ENCODE measurements around the gene PTPRG.

Gene PTPRG

DNA sequence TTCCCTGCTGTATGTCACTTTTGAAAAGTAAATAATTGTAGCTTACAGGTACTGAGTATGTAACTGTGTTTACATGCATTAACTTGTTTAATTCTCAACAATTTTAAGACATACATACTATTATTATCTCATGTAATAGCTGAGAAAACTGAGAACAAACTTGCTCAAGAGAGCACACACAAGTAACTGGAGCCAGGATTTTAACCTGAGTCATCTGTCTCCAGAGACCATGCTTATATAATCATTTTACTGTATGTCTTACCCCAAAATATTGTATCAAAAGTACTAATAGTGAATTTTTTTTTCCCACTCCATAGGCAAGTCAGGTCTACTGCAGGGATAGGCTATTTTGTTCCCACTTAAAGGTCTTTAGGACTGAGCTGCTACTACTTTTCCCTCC lies 716.6 kb downstream of the PTPRG start:
- DNase-seq (ENCODE audit: low spot score), result no peak

- no peak for DNase-seq (ENCODE audit: low spot score)
Observed at GRCh38 chr3:62281726-62282125, 720.4 kb downstream of the PTPRG start.

DNA sequence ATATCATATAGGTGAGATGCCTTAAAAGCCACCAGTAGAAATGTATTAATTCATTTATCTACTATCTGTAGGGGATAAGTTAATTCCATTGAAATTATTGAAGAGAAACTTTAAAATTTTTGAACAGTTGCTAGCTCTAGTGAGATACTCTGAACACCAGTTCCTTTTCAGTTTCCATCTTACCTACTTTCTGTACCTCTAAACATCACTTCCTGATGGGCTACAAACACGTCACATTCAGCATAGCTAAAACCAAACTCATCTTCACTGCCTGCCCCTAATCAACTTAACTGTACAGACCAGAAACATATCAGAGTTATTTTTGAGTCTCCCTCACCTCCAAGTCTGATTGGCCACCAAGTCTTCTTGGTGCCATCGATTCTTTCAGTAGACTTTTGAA lies 723.1 kb downstream of the PTPRG start:
- DNase-seq (ENCODE audit: low spot score), result no peak

GRCh38 chr3:62287392-62287927 lies 726.1 kb downstream of the PTPRG start:
- DNase-seq (ENCODE audit: low spot score), result no peak

DNA sequence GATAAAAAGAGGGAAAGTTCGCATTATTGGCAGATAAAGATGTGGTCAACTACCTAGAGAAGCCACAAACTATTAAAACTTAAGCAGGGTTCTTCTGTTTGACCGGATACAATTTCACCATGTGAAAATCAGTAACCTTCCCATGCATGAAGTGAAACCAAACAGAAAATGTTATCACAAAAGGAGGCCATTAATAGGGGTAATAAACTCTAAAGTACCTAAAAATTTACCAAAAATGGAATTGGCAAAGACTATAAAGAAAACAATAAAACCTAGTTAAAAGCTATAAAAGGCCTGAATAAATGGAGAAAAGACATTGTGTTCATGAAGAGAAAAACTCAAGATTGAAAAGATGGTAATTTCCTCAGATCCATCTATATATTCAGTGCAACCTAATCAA lies 728.6 kb downstream of the PTPRG start:
- no peak for DNase-seq (ENCODE audit: low spot score)

DNA sequence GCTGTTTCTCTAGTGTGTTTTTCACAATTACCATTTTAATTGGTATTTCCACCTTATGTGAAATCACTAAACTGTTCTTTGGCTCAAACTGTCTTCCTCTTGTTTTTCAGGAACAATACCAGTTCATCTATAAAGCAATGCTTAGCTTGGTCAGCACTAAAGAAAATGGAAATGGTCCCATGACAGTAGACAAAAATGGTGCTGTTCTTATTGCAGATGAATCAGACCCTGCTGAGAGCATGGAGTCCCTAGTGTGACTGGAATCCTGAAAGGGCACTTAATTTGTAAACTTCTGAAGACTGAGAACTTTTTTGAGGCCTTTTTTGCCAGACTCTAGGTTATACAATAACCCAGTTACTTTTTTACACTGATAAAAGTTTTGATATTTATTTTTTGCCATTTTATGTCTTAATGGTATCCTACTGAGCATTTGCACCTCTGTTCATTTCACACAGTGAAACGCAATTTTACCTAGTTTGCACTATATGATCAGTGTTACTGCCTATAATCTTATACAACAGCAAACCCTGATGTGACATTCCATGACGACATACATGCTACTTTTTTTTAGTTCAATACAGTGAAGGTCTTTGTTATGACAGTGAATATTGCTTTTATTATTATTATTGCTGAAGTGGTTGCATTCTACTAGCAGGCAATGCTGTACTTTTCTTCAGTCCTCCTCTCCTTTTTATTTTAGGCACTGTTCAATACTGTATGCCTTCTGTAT lies 731.8 kb downstream of the PTPRG start:
- no peak for DNase-seq (ENCODE audit: low spot score)

DNA sequence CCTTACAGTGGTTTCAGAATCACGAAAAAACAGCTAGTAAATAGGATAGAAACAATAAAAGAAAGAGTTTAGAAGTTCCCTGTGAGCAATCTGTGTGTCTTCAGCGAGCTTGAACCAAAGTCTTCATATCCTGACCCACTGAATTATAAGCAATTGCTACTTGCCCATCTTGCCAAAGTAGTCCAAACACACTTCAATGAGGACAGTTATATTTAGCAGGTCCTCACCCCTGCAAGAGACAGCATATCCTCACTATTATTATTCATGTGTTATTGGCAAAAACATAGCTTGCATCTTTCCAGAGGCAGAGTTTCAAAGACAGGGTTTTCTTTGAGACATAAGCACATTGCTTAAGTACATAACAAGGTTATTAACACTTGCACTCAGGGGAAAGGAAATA lies 734.2 kb downstream of the PTPRG start:
- no peak for DNase-seq (ENCODE audit: low spot score)

DNA sequence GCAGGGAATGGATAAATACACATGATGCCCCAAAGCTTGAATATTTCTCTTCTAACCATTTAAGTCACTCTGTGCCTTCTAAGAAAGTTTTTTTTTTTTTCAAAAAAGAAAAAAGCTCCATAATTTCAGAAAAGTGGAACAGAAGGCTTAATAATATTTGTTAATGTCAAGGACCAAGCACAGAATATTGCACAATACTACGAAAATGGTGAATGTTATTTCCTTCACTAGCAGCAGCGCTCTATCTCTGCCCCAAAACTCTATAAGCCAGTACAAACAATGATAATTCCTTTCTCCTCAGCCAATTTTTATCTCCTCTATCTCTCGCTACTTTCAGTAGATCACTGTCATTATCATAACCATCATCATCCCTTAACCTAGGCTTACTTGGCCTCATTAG lies 739.2 kb downstream of the PTPRG start:
- DNase-seq (ENCODE audit: low spot score), result no peak

DNA sequence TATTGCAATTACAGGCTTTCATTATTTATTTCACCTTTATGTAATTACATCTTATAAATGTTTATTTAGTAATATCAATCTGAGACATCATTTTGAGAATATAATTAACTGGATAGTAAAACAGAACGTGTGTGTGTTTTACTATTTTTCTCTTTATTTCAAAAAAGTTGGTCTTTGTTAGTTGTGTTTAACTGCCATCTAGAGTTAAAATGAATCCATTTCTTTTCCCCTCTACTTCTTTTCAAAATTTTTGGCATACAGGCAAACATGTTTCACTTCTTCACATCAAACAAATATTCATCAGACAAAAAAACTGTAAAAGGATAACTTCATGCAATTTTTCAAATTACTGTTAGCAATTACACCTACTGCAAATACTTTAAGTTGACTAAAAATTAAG lies 750.8 kb downstream of the PTPRG start:
- DNase-seq (ENCODE audit: low spot score), result no peak

DNA sequence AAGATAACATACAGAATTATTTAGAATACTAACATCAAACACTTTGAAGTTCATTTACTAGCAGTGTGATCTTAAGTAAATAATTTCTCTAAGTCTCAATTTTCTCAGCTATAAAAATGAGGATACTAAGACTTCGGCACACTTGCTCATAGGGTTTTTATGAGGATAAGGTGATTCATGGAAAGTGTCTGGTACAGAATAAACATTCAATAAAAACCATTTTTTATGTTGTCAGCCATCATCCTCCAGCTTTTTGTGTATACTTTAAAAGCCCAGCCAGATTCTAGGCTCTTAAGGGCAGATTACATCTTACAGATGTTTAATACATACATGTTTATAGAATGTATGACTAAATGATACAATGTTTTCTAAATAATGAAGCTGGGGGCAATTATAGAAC lies 755.2 kb downstream of the PTPRG start:
- no peak for DNase-seq (ENCODE audit: low spot score)

DNA sequence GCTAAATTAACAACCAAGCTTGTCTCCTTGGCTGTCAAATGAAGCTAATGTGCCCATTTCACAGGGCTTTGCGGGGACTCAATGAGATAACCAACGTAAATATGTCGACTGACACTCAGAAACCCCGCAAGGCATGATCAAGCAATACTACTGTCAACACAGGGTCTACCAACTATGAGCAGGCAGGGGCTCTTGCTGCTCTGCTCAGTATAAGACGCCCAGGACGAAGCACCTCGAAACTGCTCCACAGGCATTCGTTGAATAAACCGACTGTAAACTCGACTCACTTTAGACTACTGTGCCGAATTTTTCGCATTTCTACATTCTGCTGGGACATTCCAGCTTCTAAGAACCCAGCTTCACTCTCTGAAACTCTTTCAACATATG lies 757.0 kb downstream of the PTPRG start:
- DNase-seq (ENCODE audit: low spot score), result no peak

- DNase-seq (ENCODE audit: low spot score), result no peak
Observed at GRCh38 chr3:62318752-62319569, 757.6 kb downstream of the PTPRG start.

DNA sequence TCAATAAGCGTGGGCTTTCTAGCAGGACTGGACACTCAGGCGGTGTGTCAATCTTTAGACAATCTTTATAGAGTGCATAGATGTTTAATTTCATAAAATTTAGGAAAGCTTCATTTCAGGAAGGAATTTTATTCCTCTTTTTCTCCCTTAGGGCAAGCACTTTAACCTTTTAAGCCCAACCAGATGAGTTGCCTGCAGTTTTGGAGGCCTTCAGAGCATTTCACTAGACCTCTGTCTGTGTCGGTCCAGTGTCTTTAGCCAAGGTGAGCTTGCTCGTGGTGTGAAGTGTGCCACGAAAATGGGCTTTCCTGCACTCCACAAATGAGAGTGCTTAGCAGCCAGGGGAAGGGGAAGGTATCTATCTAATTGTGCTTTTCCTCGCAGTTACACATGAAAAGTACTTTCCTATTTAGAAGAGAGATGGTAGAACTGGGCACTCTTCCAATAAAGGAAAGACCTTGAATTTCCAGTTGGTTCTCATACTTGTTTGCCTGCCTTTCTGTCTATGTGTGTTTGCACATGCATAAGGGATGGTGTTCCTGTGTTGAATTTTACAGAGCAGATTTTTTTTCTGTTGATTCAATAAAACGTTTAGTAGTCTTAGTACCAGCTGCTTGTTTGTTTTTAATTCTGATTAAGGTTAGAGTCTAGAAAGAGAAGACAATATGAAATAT lies 758.3 kb downstream of the PTPRG start:
- no peak for DNase-seq (ENCODE audit: low spot score)

GRCh38 chr3:62323241-62323640 lies 761.9 kb downstream of the PTPRG start:
- DNase-seq (ENCODE audit: low spot score), result no peak

- DNase-seq (ENCODE audit: low spot score), result no peak
Observed at GRCh38 chr3:62325896-62326295, 764.5 kb downstream of the PTPRG start.

GRCh38 chr3:62329971-62330370 lies 768.6 kb downstream of the PTPRG start:
- no peak for DNase-seq (ENCODE audit: low spot score)

- no peak for DNase-seq (ENCODE audit: low spot score)
Observed at GRCh38 chr3:62332017-62332416, 770.6 kb downstream of the PTPRG start.

- no peak for DNase-seq (ENCODE audit: low spot score)
Observed at GRCh38 chr3:62332835-62333244, 771.5 kb downstream of the PTPRG start.

DNA sequence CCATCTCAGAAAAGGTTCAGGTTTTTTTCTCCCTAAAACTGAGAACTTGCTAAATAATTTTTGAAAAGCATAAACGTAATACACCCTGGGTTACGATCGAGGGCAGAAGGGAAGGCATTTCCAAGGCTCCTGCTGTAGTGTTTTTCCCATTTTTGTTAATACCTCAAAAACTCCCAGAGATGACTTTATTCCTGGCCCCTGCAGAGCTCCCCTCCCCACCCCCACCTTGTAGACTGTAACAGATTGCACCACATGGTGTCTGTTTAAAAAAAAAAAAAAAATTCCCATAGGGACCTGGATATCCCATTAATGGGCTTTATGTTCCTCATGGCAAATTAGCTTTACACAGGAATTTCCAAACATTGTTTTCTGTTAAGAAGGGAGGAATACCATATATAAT lies 773.8 kb downstream of the PTPRG start:
- no peak for DNase-seq (ENCODE audit: low spot score)

DNA sequence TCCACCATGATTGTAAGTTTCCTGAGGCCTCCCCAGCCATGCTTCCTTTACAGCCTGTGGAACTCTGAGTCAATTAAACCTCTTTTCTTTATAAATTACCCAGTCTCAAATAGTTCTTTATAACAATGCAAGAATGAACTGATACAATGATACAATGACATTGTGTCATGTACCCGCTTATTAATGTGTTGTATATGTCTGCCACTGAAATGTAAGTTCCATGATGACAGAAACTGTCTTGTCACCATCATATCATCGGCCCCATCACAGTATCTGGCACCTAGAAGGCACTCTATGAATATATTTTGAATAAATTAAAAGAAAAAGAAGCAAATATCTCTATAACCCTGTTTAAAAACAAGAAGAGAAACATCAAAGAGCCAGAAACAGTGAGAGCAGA lies 782.4 kb downstream of the PTPRG start:
- no peak for DNase-seq (ENCODE audit: low spot score)

Measured in SW480 (cell line).